Kidney tubule cell (primary cell): ENCODE results near the gene FBXL13.
"Not testable (repeated sequence)": the region's sequence is repeated elsewhere in the genome, so short reads cannot be mapped to it uniquely, and the experiment has no call there.

ENCODE experiments used
- DNase-seq: peaks from one replicate; pipeline ENCODE4 v3.0.0-alpha.2; 2018; ENCODE audit warnings: low spot score

The FBXL13 gene

DNA sequence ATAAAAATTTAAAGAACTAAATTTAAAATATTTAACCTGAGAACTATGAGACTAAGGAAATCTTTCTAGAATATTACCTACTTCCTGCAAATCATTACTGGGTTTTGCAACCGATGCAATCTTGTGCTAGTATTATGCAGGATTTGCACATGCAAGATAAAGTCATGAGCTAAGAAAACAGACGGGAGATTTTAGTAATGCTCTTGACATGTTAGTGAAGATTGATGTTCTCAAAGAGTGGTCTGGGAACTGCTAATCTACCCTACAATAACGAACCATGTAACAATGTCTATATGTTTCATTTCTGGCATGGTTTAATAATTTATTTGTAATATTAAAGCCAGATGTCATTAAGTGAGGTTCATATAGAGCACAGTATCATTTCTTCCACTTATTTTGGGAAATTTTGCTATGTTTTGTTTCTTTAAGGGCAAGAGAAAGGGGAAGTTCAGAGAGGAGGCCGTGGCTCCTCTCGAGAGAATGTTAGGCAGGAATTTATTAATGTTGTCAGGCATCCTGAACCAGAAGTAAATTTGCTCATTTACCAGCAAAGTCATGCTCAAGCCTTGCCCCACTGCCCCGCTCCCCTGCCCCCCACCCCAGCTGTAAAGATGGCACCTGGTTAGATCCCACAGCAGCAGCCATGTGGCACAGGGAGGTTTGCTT is 139.0 kb downstream of the FBXL13 start:
- no peak for DNase-seq

DNA sequence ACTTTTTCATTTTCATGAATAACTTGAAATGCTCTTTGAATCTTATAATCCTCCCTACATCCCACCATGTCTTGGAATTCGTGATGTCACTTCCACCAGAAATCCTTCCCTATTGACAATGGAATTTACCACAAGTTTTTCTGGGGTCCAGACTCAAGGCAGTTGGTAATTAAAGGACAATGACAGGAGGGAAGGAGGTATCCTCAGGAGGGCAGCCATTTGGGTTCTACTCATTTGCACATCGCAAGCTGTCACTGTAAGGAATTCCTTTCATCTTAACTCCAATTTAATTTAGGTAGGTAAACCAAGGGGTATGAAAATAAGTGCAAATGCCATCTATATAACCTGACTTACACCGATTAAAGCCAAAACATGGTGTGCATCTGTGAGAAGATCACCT is 139.9 kb downstream of the FBXL13 start:
- DNase-seq, result no peak

DNA sequence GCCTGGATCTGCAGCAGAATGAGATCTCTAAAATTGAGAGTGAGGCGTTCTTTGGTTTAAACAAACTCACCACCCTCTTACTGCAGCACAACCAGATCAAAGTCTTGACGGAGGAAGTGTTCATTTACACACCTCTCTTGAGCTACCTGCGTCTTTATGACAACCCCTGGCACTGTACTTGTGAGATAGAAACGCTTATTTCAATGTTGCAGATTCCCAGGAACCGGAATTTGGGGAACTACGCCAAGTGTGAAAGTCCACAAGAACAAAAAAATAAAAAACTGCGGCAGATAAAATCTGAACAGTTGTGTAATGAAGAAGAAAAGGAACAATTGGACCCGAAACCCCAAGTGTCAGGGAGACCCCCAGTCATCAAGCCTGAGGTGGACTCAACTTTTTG is 140.4 kb downstream of the FBXL13 start:
- no peak for DNase-seq

DNA sequence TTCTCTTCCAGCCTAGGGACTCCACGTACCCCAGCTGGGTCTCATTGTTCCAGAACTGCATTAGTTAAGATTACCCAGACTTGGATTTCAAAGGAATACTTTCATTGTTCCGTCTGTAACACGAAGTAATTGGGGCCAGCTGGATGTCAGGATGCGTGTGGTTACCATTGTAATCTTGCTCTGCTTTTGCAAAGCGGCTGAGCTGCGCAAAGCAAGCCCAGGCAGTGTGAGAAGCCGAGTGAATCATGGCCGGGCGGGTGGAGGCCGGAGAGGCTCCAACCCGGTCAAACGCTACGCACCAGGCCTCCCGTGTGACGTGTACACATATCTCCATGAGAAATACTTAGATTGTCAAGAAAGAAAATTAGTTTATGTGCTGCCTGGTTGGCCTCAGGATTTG is 140.8 kb downstream of the FBXL13 start:
- DNase-seq, result no peak

DNA sequence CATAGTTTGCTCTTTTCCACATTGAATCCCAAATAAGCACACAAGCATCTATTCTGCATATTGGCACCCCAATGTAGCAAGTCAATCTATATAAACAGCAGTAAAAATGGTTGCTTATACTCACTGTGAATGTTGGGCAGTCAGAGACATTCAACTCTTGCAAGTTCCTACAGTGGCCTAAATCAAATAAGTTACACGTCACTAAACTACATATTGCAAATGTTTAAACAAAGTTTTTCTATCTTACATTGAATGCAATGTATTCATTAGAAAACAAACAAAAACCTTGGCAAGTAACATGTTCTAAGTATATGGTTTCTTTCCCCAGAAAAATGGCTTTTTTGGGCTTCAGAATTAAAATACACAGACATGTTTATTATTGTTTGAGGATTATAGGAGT is 142.8 kb downstream of the FBXL13 start:
- no peak for DNase-seq

DNA sequence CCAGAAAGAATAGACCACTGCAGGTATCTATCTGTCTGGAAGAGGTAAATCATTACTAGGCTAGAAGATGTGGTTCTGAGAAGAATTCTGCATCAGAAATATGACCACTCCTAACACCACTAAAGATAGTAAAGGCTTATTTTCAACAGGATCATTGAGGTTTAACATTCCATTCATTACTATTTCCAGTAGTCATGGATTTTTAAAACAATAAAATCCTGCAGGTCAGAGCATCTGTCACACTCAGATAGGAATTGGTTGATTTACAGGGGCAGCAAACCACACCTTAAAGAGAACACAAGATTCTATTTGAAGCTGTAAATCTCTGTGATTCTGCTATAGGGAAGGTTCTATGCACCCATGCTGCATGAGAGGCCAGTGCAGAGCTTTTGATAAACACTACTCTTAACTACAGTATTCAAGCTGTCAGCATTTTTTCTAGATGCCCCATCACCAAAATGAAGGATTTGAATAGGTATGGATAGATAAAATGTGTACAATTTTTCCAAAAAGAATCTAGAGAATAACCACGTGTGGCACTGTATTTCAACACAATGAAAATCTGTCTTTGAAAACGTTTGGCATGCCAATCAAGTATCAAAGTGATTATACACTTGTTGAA is 147.2 kb downstream of the FBXL13 start:
- DNase-seq, result peak; percentile 95

DNA sequence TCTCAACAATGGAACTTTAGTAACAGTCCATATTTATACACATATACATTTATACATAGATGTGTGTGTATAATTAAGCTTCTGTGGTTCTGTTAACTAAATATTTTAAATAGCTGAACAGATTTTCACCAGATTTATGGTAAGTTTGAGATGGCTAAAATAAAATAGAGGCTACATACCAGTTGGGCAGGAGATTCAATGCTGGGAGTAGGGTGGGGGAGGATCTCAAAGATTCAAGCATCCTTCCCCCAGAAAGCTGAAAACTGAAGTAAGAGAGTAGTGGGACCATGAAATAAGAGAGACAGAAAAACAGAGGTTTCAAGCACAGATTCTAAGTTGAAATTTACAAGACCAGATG is 147.8 kb downstream of the FBXL13 start:
- DNase-seq, result no peak

DNA sequence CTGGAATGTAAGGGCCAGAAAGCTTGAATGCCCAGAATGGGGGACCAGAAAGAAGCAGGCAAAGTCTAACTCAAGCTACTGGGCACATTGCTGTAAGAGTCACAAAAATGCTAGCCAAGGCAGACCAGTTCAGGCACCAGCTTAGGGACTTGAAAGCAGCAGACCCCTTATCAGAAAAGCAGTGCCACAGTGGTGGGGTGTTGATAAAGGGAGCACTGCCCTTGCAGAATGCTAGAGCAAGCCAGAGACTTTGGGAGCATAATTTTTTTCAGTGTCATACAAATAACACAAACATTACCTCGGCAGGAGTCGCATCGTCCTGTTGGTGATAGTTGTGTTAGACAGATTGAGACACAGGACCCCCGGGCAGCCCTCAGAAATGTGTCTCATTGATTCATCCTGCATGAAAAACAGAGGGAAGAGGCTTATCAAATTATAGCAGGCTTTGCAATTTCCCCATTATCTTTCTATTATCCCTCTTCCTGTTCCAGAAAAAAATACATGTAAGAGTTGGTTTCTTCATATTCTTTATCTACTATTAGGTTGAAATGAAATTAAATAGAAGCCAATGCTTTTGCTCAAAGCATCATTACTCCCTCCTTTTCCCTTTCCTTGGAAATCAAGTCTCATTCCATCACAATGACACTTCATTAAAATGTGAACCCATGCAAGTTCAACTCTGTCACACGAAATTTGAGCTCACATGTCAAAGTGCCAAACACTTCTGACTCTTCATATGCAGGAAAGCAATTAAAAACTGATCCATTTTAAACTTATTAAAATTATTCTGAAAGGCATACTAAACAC is 148.4 kb downstream of the FBXL13 start:
- DNase-seq, result peak; percentile 20

DNA sequence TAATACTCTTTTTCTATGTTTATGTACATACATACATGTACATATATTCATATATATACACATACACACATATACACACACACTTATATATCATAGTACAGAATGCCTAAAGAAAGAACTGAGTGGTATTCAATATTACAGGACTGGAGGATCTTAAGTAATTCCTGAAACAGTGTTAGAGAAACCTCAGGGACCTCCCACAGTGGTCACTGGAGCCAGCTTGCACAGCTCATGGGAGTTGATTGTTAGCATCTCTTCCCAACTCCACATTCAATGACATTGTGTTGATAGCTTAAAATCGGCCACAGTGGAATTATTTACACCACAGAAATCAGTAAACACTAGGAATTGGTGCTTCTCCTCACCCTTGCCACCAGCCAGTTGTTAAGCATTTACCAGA is 155.8 kb downstream of the FBXL13 start:
- no peak for DNase-seq

DNA sequence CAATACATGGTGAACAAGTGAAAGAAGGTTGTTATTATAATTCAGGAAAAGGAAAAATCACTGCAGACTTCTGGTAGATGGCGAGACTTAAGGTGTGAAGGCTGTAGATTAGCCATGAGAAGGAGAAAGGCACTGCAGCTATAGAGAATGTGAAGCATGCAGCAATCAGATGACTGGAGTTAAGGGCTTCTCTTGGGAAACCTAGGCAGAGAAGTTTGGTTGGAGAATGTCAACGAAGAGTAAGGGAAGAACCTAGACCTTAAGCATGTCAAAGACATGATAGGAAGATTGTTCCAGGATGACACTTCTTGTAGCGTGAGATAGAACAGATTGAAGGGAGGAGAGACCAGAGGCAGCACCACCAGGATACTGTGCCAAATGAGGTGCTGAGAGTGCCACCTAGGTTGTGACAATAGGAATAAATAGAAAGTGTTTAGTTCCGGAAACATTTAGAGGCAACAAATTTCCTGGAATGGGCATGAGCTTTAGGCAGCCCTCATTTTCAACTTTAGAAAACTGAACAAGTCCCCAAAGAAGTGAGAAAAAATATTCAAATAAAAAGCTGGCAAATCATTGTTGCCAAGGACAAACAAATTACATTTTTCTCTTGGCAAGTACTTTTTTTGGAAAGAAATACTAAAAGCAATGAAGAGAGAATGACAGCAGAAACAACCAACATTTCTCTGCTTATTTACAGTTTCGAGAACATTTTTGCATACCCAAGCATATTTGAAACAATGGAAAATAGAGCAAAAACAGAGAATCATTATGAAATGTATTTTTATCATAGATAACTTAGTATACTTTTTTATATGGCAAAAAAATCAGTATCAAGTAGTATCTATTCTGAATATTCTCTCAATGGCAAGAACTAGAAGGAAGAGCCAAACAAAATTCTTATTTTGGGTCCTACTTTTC is 156.9 kb downstream of the FBXL13 start:
- no peak for DNase-seq

DNA sequence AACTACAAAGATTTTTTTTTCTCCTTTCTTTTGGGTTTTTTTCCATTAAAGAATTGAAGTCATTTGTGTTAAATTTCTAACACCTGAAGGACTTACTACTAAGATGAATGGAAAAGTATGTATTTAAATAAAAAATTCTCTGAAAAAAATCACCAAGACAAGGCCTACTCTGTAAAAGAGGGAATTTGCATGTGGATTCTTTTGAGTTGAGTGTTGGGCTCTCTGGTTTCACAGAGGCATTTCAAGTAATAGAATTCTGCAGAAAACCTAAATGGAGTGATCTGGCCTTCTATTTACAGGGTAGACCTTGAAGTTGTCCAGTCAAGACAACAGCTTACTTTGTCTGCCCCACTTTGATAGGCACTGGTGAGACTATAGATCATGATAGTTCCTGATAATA is 157.7 kb downstream of the FBXL13 start:
- DNase-seq, result peak; percentile 14

DNA sequence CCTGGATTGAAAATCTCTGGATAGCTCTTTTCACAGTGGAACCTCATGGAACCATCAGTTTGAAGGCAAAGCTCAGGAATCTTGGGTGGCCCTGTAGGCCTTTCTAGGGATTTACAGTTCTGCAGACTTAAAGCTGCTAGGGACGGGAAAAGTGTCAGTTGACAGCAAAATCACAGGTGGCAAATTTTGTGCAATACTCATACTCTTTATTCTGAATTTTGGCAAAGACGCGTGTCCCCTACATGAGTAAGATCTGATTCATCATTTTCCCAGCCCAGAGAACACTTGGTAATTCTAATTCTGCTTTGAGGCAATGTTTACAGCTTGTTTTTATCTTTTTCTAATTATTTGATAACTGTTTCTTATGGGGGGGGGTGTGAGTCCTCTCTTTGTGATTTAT is 158.2 kb downstream of the FBXL13 start:
- DNase-seq, result peak; percentile 41

DNA sequence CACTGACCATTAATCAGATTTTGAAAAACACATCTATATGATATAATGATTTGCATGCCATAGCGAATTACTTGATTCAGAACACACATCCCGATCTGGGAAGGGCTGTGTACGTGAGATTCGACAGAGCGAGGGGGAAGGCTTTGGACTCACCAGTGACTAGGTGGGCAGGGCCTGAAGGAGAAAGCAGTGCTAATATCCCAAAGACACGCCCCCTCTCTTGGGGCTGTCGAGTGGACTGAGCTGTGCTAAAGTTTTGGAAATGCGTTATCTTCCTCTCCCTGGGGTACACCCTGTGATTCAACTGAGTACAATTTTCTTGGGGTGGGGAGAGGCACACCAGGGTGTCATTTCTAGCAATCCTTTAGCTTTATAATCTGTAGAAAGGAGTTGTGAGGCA is 160.0 kb downstream of the FBXL13 start:
- no peak for DNase-seq

DNA sequence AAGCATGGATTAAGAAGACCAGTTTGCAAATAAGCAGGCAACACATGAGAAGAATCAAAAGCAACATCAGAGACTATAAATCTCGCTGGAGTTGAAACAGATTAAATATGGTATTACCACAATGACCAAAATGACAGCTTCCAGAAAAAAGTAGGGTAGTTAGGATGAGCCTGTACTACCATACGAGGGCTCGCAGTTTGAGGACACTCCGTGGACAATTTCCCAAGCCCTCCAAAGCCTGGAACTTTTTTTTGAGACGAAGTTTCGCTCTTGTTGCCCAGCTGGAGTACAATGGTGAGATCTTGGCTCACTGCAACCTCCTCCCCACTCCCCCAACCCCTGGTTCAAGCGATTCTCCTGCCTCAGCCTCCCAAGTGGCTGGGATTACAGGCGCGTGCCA is 160.8 kb downstream of the FBXL13 start:
- no peak for DNase-seq

DNA sequence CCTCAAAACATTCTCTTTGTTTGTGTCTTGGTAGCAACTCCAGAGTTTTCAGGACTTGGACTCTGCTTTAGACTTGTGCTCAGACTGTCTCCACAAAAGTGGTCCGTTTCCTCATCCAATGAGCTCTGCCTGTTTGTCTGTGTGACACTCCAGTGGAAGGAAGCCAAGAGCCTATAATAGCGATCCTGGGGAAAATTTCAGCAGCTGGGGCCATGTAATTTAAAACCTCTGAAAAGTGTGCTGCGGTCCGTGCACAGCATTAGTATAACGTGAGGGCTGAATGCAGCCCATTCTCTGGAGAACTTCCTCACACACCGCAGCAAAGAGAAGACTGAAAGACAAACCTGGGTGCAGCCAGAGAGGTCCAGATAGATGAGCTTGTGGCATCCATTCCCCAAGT is 161.9 kb downstream of the FBXL13 start, which contains the start of gene LRRC17:
Gene LRRC17, plus strand, starts transcription at position 259 of the 400 bp plus-strand sequence. CDS start 20,914 bp downstream, outside the sequence.
- no peak for DNase-seq

DNA sequence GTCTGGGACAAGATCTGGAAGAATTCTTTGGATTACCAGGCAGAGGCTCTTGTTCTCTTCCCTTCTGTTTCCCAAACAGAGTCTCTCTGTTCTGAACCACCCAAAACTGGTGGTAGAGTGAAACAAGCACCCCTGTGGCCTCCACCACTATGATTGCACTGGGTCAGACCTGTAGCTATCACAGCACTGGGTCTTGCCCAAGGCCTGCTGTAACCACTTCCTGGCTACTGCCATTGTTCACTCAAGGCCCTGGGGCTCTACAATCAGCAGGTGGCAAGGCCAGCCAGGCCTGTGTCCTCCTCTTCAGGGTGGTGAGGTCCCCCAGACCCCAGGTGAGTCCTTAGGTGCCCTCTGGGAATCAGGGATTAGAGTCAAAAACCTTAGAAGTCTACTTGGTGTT is 165.9 kb downstream of the FBXL13 start:
- no peak for DNase-seq

DNA sequence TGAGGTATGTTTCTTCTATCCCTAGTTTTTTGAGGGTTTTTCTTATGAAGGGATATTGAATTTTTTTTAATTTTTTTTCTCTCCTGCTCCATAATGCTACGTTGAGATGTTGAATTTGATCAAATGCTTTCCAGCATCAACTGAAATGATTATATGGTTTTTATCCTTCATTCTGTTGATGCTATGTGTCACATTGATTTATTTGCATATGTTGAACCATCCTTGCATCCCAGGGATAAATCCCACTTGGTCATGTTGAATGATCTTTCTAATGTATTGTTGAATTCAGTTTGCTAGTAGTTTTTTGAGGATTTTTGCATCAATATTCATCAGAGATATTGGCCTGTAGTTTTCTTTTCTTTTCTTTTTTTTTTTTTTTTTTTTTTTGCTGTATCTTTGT is 171.0 kb downstream of the FBXL13 start:
- DNase-seq, result not testable (repeated sequence)

DNA sequence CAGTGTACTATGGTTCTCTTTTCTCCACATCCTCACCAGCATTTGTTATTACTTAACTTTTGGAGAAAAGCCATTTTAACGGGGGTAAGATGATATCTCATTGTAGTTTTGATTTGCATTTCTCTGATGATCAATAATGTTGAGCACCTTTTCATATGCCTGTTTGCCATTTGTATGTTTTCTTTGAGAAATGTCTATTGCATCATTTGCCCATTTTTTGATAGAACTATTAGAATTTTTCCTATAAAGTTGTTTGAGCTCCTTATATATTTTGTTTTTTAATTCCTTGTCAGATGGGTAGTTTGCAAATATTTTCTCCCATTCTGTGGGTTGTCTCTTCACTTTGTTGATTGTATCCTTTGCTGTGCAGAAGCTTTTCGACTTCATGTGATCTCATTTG is 172.5 kb downstream of the FBXL13 start:
- DNase-seq, result not testable (repeated sequence)

DNA sequence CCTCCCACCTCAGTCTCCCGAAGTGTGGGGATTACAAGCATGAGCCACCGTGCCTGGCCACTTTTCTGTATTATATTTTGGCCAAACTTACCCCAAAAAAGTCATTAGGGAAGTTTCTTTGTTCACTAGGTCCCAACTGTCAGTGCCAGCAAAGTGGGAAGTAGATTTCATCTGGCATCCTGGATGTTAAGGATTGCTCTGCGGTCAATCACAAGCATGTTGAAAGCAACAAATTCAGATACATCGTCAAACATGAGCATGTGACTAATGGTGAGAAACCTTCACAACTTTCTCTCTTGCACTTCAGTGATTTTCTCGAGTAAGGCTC is 176.1 kb downstream of the FBXL13 start:
- no peak for DNase-seq

DNA sequence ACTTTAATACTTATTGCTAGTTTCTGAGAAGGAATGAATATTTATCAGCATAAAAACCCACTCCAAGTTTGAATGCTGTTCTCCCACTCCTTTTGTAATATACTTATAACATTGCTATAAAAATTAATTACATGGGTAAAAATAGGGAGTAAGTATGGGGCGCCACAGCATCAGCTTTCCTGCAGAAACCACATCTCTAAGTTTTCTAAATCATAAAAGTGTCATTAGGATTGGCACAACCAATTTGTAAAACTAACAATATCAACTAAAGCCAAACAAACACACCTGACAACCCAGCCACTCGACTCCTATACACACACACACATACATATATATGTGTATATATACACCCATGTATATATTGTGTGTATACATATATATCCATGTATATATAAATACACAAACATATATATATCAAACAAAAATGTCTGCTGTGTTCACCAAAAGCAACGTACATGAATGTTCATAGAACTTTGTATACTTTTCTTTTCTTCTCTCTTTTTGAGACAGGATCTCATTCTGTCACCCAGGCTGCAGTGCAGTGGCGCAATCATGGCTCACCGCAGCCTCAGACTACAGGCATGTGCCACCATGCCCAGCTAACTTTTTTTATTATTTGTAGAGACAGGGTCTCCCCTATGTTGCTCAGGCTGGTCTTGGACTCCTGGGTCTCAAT is 176.6 kb downstream of the FBXL13 start:
- DNase-seq, result no peak

DNA sequence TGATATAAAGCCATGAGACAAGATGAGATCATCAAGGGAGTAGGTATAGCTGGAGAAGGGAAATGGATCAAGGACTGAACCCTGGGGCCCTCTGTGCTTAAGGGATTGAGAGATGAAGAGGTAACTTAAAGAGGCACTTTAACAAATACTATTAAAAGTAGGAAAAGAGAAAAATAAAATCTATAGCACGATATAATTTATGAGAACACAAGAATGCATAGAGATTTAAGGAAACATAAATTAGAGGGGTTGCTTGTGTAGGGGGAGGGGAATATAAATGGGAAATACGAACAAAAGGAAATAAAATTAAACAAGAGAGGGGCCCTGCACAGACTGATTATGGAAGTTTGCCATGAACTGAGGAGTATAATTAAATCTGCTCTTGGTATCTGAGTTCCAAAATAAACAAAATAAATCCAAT is 177.4 kb downstream of the FBXL13 start:
- DNase-seq, result no peak

DNA sequence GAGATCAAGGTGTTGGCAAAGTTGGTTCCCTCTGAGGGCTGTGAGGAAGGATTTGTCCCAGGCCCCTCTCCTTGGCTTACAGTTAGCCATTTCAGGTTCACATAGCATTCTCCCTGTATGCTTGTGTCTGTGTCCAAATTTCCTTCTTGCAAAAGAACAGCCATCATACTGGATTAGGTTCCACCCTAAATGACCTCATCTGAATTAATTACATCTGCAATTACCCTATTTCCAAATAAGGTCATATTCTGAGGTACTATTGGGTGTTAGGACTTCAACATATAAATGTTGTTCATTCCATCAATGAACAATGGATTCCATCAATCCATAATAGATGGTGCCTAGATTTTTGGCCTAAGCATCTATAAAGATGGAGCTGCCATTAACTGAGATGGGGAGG is 178.0 kb downstream of the FBXL13 start:
- DNase-seq, result no peak
